ENCODE data around the gene DOHH.

The DOHH gene

DNA sequence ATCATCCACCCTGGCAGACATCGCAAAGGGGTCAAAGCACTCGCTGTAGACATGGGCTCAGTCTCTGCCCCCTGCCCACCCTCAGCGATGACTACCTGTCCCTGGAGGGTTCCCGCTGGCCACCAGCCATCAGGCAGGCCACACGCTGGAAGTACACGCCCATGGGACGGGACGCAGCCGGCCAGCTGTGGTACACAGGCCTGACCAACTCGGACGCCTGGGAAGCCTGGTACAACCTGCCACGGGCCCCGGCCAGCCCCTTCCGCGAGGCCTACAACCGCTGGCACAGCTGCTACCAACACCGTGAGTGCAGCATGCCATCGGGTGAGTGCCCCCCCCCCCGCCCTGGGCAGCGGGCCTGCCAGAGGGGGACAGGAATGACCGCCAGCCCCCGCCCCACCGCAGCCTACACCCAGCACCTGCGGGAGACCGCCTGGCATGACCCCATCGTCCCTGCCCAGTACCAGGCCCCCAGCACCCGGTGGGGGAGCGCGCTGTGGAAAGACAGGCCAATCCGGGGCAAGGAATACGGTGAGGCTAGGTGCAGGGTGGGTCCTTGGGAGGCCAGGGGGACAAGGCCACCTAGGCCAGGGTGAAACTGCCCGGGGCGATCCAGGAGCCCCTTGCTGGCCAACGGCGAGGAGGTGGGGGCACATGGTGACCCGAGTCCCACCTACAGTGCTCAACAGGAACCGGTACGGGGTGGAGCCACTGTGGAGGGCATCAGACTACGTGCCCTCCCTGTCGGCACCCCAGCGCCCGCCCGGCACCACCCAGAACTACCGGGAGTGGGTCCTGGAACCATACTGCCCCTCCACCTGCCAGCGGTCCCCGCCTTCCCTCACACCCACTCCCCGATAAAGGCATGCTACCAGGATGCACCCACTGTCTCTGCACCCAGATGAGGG, 42.9 kb upstream of the DOHH start:
- no peak overlapping the region for H2AFZ ChIP-seq (ENCODE audit: low read length, unreplicated experiment)
- H3K27me3 ChIP-seq (ENCODE audit: insufficient read depth, low read length): no peaks in the 10 kb centered on the region
- no peaks in the 10 kb centered on the region for H3K4me1 ChIP-seq (ENCODE audit: control insufficient read depth, insufficient read depth, low read length, unreplicated experiment)
- H3K79me2 ChIP-seq (ENCODE audit: control insufficient read depth, insufficient read depth, low read length, unreplicated experiment): no peaks in the 10 kb centered on the region
- H3K4me3 ChIP-seq (ENCODE audit: low read depth, low read length): no peak overlapping the region
- 0 out of 2 replicates have a peak, but pooled peaks cover 5% of the 10 kb centered on the region for H3K36me3 ChIP-seq (ENCODE audit: insufficient read depth, low read length)
- H3K27ac ChIP-seq (ENCODE audit: low read depth, low read length): no peak overlapping the region

DNA sequence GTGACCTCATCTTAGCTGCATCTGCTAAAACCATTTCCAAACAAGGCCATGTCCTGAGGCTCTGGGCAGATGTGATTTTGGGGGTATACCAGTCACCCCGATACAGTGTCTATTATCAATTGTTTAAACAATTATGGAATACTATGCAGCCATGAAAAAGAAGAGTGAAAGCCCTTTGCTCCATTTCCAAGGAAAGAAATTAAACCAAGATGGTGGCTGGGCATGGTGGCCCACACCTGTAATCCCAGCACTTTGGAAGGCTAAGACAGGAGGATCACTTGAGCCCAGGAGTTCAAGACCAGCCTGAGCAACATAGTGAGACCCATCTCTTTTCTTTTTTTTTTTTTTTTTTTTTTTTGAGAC, 39.3 kb upstream of the DOHH start:
- H3K4me3 ChIP-seq (ENCODE audit: low read depth, low read length): no peak overlapping the region
- H3K27me3 ChIP-seq (ENCODE audit: insufficient read depth, low read length): no peaks in the 10 kb centered on the region
- H3K27ac ChIP-seq (ENCODE audit: low read depth, low read length): no peak overlapping the region
- 0 out of 2 replicates have a peak, but pooled peaks cover 5% of the 10 kb centered on the region for H3K36me3 ChIP-seq (ENCODE audit: insufficient read depth, low read length)
- H3K79me2 ChIP-seq (ENCODE audit: control insufficient read depth, insufficient read depth, low read length, unreplicated experiment): no peaks in the 10 kb centered on the region
- H3K4me1 ChIP-seq (ENCODE audit: control insufficient read depth, insufficient read depth, low read length, unreplicated experiment): no peaks in the 10 kb centered on the region
- H2AFZ ChIP-seq (ENCODE audit: low read length, unreplicated experiment): no peak overlapping the region

DNA sequence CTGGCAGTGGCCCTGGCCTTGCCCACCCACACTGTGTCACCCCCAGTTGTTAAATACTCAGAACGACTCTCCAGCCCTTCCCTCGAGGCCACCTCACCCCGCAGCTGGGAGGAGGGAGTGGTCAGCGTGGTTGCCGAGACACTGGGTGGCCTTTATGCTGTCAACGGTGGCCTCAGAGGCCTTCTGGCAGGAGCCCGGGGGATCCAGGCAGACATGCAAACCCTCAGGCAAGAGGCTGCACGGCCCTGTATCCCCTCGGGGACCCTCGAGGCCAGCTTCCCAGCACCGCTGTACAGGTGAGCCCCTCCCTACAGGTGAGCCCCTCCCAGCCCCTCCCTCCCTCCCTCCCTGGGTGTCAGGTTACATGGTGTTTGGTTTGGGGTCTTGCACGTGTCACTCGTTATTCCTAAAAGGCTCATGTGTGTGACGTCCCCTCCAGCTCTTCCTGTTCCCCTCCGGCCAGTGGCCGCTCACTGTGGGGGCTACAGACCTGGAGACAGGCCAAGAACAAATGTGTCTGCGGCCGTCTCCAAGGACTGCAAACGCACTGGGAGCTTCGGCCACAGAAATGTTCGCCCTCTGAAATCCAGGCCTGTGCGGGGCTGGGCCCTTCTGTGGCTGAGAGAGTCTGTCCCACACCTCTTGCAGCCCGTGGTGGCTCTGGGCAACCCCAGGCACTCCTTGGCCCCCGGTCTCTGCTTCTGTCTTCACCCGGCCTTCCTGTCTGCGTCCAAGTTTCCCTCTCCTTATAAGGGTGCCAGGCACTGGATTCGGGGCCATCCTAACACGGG, 38.7 kb upstream of the DOHH start, which contains the start of gene TEKTIP1:
TSS of gene TEKTIP1 (plus strand) at position 210 of the 791 bp plus-strand sequence. CDS start at position 214, 4 bp downstream.
- Histone ChIP-seq H3K79me2 (ENCODE audit: control insufficient read depth, insufficient read depth, low read length, unreplicated experiment) (no peaks in the 10 kb centered on the region), H3K27ac (ENCODE audit: low read depth, low read length) (no peak within 1 kb of the TSS), H3K4me1 (ENCODE audit: control insufficient read depth, insufficient read depth, low read length, unreplicated experiment) (no peaks in the 10 kb centered on the region), H3K36me3 (ENCODE audit: insufficient read depth, low read length) (0 out of 2 replicates have a peak, but pooled peaks cover 5% of the 10 kb centered on the region), H2AFZ (ENCODE audit: low read length, unreplicated experiment) (no peak within 1 kb of the TSS), H3K27me3 (ENCODE audit: insufficient read depth, low read length) (no peaks in the 10 kb centered on the region), H3K4me3 (ENCODE audit: low read depth, low read length) (no peak within 1 kb of the TSS)

DNA sequence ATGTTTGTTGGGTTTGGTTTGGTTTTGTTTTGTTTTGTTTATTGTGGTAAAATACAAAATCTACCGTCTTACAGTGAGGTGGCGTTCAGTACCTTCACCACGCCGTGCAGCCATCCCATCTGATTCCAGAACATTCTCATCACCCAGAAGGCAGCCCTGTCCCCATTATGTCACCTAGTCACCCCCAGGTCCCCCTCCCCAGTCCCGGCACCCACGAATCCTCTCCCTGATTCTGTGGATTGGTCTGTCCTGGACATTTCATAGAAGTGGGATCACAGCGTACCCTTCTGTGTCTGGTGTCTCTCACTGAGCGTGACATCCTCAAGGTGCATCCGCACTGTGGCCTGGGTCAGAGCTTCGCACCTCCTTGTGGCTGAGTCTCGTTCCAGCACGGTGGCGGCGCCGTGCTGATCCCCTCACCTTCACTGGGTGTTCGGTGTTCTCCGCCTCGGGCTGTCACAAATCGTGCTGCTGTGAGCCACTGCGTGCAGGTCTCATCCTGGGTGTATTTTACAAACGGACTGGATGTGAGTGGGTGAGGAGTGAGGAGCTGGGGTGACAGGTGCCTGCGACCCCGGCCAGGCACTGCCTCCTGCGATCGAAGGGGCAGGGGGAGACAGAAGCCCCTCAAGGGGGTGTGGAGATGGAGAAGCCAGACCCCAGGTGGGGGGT, 37.9 kb upstream of the DOHH start:
- Histone ChIP-seq H2AFZ (ENCODE audit: low read length, unreplicated experiment) (no peak overlapping the region), H3K79me2 (ENCODE audit: control insufficient read depth, insufficient read depth, low read length, unreplicated experiment) (no peaks in the 10 kb centered on the region), H3K4me3 (ENCODE audit: low read depth, low read length) (no peak overlapping the region), H3K27me3 (ENCODE audit: insufficient read depth, low read length) (no peaks in the 10 kb centered on the region), H3K27ac (ENCODE audit: low read depth, low read length) (no peak overlapping the region), H3K4me1 (ENCODE audit: control insufficient read depth, insufficient read depth, low read length, unreplicated experiment) (no peaks in the 10 kb centered on the region), H3K36me3 (ENCODE audit: insufficient read depth, low read length) (0 out of 2 replicates have a peak, but pooled peaks cover 5% of the 10 kb centered on the region)

DNA sequence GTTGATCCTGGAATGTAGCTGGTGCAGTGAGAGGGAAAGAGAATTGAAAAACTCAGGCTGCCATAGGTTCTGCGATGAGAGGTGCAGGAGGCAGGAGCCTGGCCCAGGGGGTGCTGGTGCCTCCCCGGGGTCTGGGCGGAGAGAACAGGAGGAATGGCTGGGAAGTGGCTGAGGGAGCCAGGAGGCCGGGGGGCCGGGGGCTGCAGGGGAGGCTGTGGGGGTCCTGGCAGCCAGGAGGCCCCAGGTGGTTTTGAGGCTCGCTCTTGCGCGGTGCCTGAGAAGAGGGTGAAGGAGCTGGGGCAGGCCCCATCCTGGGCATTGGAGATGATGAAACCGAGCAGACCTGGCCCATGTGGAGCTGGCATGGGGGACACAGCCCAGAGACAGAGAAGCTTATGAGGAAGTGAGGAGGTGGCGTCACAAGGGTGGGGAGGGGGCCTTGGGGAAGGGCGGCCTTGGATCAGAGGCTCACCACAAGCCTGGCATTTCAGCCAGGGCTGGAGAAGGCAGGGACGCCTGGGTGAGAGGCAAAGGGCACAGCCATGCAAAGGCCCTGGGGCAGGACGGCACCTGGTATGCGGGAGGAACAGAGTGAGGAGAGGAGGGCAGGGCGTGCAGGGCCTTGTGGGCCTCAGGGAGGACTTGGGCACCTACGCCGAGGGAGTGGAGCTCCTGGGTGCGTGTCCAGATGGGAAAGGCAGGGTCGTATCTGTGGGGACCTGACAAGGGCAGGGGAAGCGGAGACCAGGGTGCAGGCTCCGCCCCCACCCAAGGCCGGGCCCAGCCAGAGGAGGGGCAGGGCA, 37.2 kb upstream of the DOHH start:
- Histone ChIP-seq H2AFZ (ENCODE audit: low read length, unreplicated experiment) (no peak overlapping the region), H3K27me3 (ENCODE audit: insufficient read depth, low read length) (no peaks in the 10 kb centered on the region), H3K4me3 (ENCODE audit: low read depth, low read length) (no peak overlapping the region), H3K79me2 (ENCODE audit: control insufficient read depth, insufficient read depth, low read length, unreplicated experiment) (no peaks in the 10 kb centered on the region), H3K36me3 (ENCODE audit: insufficient read depth, low read length) (0 out of 2 replicates have a peak, but pooled peaks cover 5% of the 10 kb centered on the region), H3K4me1 (ENCODE audit: control insufficient read depth, insufficient read depth, low read length, unreplicated experiment) (no peaks in the 10 kb centered on the region), H3K27ac (ENCODE audit: low read depth, low read length) (no peak overlapping the region)

DNA sequence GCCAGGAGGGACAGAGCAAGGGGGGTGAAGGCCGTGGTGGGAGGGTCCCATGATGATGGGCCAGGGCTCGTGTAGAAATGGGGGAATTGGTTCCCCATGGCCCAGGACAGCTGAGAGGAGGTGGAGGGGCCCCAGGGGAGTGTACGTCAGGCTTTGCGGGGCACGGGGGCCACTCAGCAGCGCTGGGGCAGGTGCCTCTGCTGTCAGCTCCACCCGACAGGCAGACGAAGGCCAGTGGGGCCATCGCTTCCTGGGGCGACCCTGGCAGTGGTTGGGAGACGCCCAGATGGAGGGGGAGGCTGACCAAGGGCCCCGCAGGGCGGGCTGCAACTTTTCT, 36.6 kb upstream of the DOHH start:
- H3K36me3 ChIP-seq (ENCODE audit: insufficient read depth, low read length): 0 out of 2 replicates have a peak, but pooled peaks cover 5% of the 10 kb centered on the region

GRCh38 chr19:3536429-3537100, 36.1 kb upstream of the DOHH start:
- Histone ChIP-seq H3K27me3 (ENCODE audit: insufficient read depth, low read length) (no peaks in the 10 kb centered on the region), H3K36me3 (ENCODE audit: insufficient read depth, low read length) (0 out of 2 replicates have a peak, but pooled peaks cover 5% of the 10 kb centered on the region), H2AFZ (ENCODE audit: low read length, unreplicated experiment) (no peak overlapping the region), H3K4me3 (ENCODE audit: low read depth, low read length) (no peak overlapping the region), H3K79me2 (ENCODE audit: control insufficient read depth, insufficient read depth, low read length, unreplicated experiment) (no peaks in the 10 kb centered on the region), H3K27ac (ENCODE audit: low read depth, low read length) (no peak overlapping the region), H3K4me1 (ENCODE audit: control insufficient read depth, insufficient read depth, low read length, unreplicated experiment) (no peaks in the 10 kb centered on the region)

More for the DNA sequence above, 36.6 kb upstream of the DOHH start:
- Histone ChIP-seq H3K27ac (ENCODE audit: low read depth, low read length) (no peak overlapping the region), H3K27me3 (ENCODE audit: insufficient read depth, low read length) (no peaks in the 10 kb centered on the region), H3K4me3 (ENCODE audit: low read depth, low read length) (no peak overlapping the region), H3K4me1 (ENCODE audit: control insufficient read depth, insufficient read depth, low read length, unreplicated experiment) (no peaks in the 10 kb centered on the region), H2AFZ (ENCODE audit: low read length, unreplicated experiment) (no peak overlapping the region), H3K79me2 (ENCODE audit: control insufficient read depth, insufficient read depth, low read length, unreplicated experiment) (no peaks in the 10 kb centered on the region)

- no peaks in the 10 kb centered on the region for H3K27me3 ChIP-seq (ENCODE audit: insufficient read depth, low read length)
- no peaks in the 10 kb centered on the region for H3K4me1 ChIP-seq (ENCODE audit: control insufficient read depth, insufficient read depth, low read length, unreplicated experiment)
- H3K36me3 ChIP-seq (ENCODE audit: insufficient read depth, low read length): 0 out of 2 replicates have a peak, but pooled peaks cover 5% of the 10 kb centered on the region
- no peak overlapping the region for H3K4me3 ChIP-seq (ENCODE audit: low read depth, low read length)
- H3K79me2 ChIP-seq (ENCODE audit: control insufficient read depth, insufficient read depth, low read length, unreplicated experiment): no peaks in the 10 kb centered on the region
- no peak overlapping the region for H2AFZ ChIP-seq (ENCODE audit: low read length, unreplicated experiment)
- no peak overlapping the region for H3K27ac ChIP-seq (ENCODE audit: low read depth, low read length)
Observed at GRCh38 chr19:3535981-3536380, 35.5 kb upstream of the DOHH start.

- Histone ChIP-seq H3K27ac (ENCODE audit: low read depth, low read length) (no peak overlapping the region), H3K36me3 (ENCODE audit: insufficient read depth, low read length) (0 out of 2 replicates have a peak, but pooled peaks cover 5% of the 10 kb centered on the region), H3K79me2 (ENCODE audit: control insufficient read depth, insufficient read depth, low read length, unreplicated experiment) (no peaks in the 10 kb centered on the region), H2AFZ (ENCODE audit: low read length, unreplicated experiment) (no peak overlapping the region), H3K4me3 (ENCODE audit: low read depth, low read length) (no peak overlapping the region), H3K4me1 (ENCODE audit: control insufficient read depth, insufficient read depth, low read length, unreplicated experiment) (no peaks in the 10 kb centered on the region), H3K27me3 (ENCODE audit: insufficient read depth, low read length) (no peaks in the 10 kb centered on the region)
Observed at GRCh38 chr19:3535563-3535965, 35.1 kb upstream of the DOHH start.
